Lung (tissue), 12 donors: ENCODE measurements around the gene ASPRV1. TPM values are rescaled to one million over a fixed set of nuclear protein-coding genes. Genes with fewer than 3 reads are reported as not detected.
A peak's percentile ranks its signal among the peaks of the same experiment; 100 is the strongest.

Experiments
- ATAC-seq: fragments of 200-7000 bp; cut with Tn5 transposase; one replicate; pipeline ENCODE4 v1.9.1; 2020; ENCODE audit warnings: moderate number of reproducible peaks; ENCODE audit not compliant: insufficient read depth, low FRiP score
- DNase-seq, 3 donors: peaks; one replicate each; pipeline ENCODE4 v3.0.0-alpha.2; 2013 to 2017
- H3K27ac ChIP-seq, 2 donors: one replicate each; pipeline ENCODE4 v1.5.1; 2013; ENCODE audit warnings: mild to moderate bottlenecking in 2 of 2, moderate library complexity in 2 of 2, control low read depth in 1 of 2, inconsistent platforms in 1 of 2, low read depth in 1 of 2, low read length in 1 of 2
- H3K27me3 ChIP-seq, 3 donors: one replicate each; pipeline ENCODE4 v1.5.1; 2013; ENCODE audit warnings: low read length in 2 of 3; ENCODE audit not compliant: control insufficient read depth in 3 of 3, insufficient read depth in 3 of 3
- H3K36me3 ChIP-seq, 4 donors: one replicate each; pipeline ENCODE4 v1.5.1; 2013; ENCODE audit warnings: low read length in 4 of 4, mild to moderate bottlenecking in 1 of 4, moderate library complexity in 1 of 4; ENCODE audit not compliant: control insufficient read depth in 4 of 4, insufficient read depth in 4 of 4
- H3K4me1 ChIP-seq, 5 donors: one replicate each; pipeline ENCODE4 v1.5.1; 2013; ENCODE audit warnings: low read length in 5 of 5, mild to moderate bottlenecking in 2 of 5, moderate library complexity in 1 of 5; ENCODE audit not compliant: control insufficient read depth in 5 of 5, insufficient read depth in 5 of 5
- H3K4me3 ChIP-seq: one replicate; pipeline ENCODE4 v1.5.1; 2013; ENCODE audit warnings: mild to moderate bottlenecking, control low read depth, moderate library complexity
- H3K9ac ChIP-seq, 2 donors: one replicate each; pipeline ENCODE4 v1.5.1; 2013; ENCODE audit warnings: low read length in 2 of 2, control low read depth in 1 of 2; ENCODE audit not compliant: insufficient read depth in 1 of 2
- H3K9me3 ChIP-seq, 4 donors: one replicate each; pipeline ENCODE4 v1.5.1; 2013; ENCODE audit warnings: low read length in 3 of 4, mild to moderate bottlenecking in 1 of 4, moderate library complexity in 1 of 4; ENCODE audit not compliant: control insufficient read depth in 4 of 4, insufficient read depth in 3 of 4
- CTCF ChIP-seq: IDR thresholded peaks from 2 replicates; pipeline ENCODE4 v1.5.1; 2012; ENCODE audit warnings: mild to moderate bottlenecking; ENCODE audit errors: control extremely low read depth, extremely low read depth
- WGBS, 2 donors: extraction: QIAGEN DNeasy Blood & Tissue Kit; methylation state at CpG; one replicate each; pipeline ENCODE4 v1.1.7; 2013; 5-methylcytosine and 5-hydroxymethylcytosine counted together
- polyA plus RNA-seq, 2 donors: library from polyadenylated mRNA; stranded (reverse); fragments of 200-250 nt; gene quantifications; one replicate each; pipeline ENCODE4 v1.2.1, GENCODE V29; 2013
- total RNA-seq, 2 donors: library from RNA; depleted of rRNA in 1 of 2; stranded (reverse); fragments of >200 nt in 1 of 2; gene quantifications; one replicate each; pipeline ENCODE4 v1.2.1, GENCODE V29; 2014 to 2021
- donor health status: control.
- donor health status: control.
- donor health status: Bipolar disorder and iron deficiency.
- donor health status: healthy.
- donor health status: DM: yes; HTN: yes; CAD: no.

ASPRV1 gene
- total and polyA plus RNA-seq, 4 donors, result 0.94 to 2.9 (median 1.2) TPM

DNA sequence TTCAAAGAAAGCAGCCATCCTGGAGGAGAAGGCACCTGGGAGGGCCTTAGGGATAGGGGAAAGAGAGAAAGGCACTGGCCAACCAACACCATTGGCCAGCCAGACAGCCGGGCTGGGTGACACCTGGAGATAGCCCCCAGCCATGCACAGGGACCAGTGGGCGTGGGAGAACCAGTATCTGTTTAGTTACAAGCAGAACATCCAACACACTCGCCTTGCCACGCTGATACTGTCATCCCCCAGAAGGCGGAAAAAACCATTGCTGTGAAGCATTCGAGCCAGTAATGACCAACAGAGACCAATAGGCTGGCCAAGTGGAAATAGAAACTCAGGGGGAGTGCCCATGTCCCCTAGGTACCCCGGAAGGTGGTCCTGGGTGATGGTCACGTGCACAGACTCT lies 15.5 kb downstream of the ASPRV1 start:
- Histone ChIP-seq H3K4me3 (no peak overlapping the region), H3K36me3 (peaks cover 0 to 6% (median 0%) of the 10 kb centered on the region in 4 donors), H3K27me3 (no peaks in the 10 kb centered on the region), H3K27ac (peak overlapping the region in 1 of 2 donors; percentile 64), H3K9me3 (no peaks in the 10 kb centered on the region), H3K4me1 (no peaks in the 10 kb centered on the region), H3K9ac (no peak overlapping the region)
- 87 to 90% methylated on average over 8 of the region's 8 CpGs for WGBS, 2 donors
- ATAC-seq (no peak), DNase-seq (no peak)
- TF ChIP-seq CTCF, result no peak

GRCh38 chr2:69945441-69945840 lies 16.0 kb downstream of the ASPRV1 start:
- Histone ChIP-seq H3K9ac (no peak overlapping the region), H3K4me1 (no peaks in the 10 kb centered on the region), H3K36me3 (peaks cover 0 to 8% (median 2%) of the 10 kb centered on the region in 4 donors), H3K27ac (peak overlapping the region in 1 of 2 donors; percentile 64), H3K4me3 (no peak overlapping the region), H3K9me3 (no peaks in the 10 kb centered on the region), H3K27me3 (no peaks in the 10 kb centered on the region)
- 44 to 77% methylated on average over 8 of the region's 8 CpGs for WGBS, 2 donors
- TF ChIP-seq CTCF, result no peak
- ATAC-seq (peak; percentile 19), DNase-seq (no peak)

DNA sequence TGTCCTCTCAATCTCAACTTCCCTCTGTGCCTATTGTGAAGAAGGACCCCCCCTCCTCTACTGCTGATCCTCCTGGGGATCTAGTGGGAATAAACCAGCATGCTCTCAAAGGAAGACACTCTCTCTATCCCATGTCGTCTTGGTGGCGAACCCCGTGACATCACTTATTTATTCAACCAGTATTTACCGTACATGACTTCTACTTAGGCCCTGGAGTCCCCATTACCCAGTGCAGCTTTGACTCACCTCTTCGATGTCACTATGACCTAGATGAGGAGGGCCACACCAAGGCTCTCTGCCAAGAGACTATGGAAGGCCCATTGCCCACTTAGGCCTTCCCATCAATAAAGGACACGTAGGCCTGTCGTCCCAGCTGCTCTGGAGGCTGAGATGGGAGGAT lies 16.7 kb downstream of the ASPRV1 start:
- no peaks in the 10 kb centered on the region for H3K4me1 ChIP-seq
- no peak overlapping the region for H3K9ac ChIP-seq
- no peak for ATAC-seq
- H3K27me3 ChIP-seq, result no peaks in the 10 kb centered on the region
- WGBS, 2 donors, result 95 to 97% methylated on average over 7 of the region's 7 CpGs
- H3K9me3 ChIP-seq, result no peaks in the 10 kb centered on the region
- H3K4me3 ChIP-seq, result no peak overlapping the region
- H3K27ac ChIP-seq, result no peak overlapping the region
- no peak for TF ChIP-seq CTCF
- H3K36me3 ChIP-seq, result peaks cover 0 to 10% (median 3%) of the 10 kb centered on the region in 4 donors
- DNase-seq, result no peak
